HK-2 (cell line): ENCODE measurements around the gene GDF10.

Experiments
- DNase-seq: peaks from one replicate; pipeline ENCODE4 v3.0.0-alpha.2; 2018; ENCODE audit not compliant: unreplicated experiment

The GDF10 gene

DNA sequence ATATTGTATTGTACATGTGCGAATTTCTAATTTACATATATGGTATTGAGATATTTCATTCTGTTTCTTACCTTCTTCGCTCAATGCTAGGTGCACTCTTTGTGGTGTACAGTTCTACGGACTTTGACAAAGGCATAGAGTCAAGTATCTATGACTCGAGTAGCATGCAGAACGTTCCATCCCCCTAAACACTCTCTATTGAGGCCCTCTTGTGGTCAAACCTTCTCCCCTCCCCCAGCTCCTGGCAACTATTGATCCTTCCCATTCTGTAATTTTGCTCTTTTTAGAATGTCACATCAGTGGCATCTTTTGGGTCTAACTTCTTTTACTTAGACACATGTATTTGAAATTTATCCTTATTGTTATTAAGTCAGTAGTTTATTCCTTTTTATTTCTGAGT lies 30.7 kb upstream of the GDF10 start:
- no peak for DNase-seq

DNA sequence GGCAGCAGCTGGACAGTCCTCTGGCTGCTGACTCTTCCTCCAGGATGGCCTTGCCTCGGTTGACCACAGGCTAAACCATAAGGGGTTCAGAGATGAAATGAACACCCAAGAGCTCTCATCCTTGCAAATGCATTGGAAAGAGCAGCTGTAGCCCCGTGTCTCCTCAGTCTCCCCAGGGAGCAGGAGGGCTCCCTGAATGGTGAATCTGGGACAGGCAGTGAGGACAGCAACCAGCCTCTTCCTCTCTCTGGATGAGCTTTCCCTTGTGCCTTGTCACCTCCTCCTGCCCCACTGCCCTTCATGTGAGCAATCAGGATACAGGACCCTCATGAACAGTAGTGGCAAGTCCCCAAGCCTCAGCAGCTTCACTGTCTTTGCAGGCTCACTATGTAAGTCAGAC lies 23.9 kb upstream of the GDF10 start:
- no peak for DNase-seq

DNA sequence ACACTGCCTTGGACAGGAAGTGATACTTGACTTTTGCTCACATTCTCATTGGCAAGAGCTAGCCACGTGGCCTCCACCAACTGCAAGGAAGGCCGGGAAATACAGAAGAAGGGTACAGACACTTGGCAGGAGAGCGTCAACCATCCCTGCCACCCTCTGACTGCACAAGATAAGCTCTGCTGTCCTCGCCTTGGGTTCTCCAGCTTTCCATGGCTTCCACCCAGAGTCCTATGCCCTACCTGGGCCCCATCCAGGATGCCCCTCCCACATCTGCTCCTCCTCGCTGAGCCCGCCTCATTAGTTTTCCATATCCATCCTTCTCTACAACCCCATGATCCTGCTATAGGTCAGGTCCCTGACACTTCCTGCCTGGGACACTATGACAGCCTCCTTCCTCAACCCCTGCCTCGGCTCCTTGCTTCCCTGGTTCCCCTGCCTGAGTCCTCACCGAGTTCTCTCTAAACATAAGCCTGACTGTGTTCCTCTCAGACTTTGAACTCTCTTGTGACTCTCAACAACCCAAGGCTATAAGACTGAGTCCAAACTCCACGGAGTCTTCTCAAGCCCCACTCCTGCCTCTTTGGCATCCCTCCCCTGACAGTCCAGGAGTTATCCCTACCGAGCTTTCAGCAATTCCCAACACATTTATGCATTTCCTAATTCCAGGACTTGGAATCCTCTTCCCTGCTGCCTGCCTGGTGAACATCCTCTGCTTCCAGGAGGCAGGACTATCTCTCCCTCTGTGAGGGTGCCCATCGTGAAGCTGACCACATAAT lies 23.2 kb upstream of the GDF10 start:
- DNase-seq, result no peak

DNA sequence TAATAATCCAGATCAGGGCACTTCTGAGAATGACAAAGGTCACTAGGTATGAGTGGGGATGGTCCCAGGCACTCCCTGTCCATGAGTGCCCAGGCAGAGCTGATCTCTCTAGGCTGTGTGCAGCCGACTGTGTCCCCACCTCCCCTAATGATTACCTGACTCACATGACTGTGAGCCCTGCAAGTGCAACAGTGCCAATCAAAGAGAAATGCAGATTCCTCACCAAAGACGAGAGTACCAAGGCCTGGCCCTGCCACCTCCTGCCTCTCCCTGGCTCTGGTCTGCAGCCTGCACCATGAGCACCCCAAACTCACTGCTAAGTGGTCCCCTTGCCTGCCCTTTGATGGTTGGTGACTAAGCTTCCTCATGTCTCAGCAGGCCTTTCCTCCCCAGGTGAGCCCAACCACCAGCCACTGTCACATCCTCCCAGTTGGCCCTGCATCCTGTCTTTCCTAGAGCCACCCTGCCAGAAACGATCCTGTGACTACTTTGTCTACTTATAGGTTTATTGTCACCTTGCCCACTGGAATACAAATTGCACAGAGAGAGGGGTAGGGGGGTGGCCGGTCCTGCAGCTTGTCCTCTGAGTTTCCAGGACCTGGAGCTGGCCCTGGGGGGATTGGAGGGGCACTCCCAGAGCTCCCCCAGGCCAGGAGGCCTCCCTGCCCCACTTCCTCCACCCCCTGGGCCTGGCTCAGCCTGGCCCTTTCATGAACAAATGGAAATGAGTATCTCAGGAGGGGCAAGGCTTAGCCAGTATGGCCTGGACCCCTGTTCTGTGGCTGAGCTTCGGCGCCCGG lies 22.4 kb upstream of the GDF10 start:
- DNase-seq, result no peak

DNA sequence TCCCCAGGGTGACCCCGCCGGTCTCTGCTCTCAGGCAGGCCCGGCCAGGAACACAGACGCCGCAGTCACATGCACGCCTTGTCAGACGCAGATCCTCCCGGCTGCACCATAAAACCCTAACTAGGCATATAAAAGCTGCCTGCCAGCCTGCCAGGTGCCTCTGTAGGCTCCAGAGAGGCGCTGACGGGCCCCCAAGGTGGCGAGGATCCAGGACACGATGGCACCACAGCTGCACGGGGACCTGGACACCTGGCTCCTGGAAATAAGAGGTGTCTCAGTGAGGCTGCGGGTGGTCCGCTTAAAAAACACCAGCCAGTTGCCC lies 21.9 kb upstream of the GDF10 start:
- DNase-seq, result no peak

DNA sequence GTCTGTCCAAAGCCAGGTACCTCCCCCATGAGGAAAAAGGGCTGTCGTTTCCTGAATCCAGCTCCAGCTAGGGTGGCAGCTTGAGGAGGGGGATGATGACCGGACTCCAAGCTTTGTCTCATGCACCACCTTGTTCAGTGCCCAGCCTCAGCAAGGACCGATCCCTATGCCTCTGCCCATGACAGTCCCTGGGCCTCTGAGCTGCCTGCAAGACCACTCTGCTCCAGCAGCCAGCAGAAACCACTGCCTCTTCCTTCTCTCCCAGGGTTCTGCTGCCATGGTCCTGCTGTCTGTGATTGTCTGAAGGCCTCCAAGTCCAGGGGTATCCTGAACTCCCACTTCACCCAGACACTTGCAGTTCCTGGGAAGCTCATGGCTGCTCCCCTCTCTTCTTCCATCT lies 21.3 kb upstream of the GDF10 start:
- no peak for DNase-seq

DNA sequence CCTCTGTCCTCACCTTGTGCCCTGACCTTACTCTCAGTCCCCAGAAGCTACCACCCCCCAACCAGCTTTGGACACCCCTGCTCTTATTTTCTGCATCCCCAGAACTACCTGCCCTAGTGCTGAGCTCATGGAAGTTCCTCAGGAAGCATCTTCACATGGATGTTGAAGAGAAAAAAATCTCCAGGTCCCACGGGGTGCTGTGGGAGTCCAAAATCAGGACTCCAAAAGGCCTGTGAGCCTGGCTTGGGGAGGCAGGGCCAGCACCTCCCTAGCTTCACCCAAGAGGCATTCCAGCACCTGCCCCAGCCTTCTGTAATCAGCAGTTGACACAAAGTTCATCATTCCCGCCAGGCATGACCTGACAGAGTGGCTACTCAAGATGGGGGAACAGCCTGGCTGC lies 20.7 kb upstream of the GDF10 start:
- DNase-seq, result no peak

DNA sequence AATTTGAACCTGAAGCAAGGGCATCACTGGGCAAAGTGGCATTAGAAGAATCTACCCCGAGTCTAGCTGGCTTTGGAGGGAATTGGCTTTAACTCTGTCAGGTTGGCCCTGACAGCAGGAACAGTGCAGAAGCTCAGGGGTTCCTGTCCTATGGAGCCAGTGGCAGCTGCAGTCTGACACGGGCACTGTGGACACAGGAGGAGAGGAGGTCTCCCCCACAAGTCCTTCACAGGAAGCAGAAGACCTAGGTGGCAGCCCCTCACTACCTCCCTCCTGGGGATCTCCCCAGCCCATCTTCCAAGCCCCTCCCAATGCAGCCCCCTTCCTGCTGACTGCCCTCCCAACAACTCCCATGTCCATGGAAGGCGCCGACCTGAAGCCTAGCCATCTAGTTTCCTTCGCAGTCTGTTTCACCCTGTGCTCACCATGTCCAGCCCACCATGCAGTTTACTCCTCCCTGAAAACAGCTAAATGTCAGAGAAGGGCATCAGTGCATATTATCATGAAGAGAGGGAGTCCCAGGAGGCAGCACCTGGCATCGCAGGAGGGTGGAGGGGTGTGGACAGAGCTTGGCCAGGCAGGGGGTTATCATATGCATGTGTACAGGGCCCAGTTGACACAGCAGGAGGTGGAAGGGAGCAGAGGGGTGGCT lies 17.9 kb upstream of the GDF10 start:
- no peak for DNase-seq

DNA sequence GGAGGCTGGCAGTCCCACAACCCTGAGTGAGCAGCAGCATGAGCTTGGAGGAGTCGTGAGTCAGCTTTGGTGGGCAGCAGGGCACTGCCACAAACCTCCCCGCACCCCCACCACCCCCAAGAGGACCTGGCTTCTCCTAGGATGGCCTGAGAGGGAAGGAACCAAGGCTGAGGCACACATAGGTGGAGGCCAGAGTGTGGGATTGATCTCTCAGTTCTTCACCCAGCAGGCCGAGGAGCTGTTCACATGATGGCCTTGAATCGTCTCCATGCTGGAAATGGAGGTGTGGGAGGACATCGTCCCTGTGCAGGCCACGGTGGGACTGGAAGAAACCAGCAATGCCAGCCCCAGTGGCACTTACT lies 17.4 kb upstream of the GDF10 start:
- no peak for DNase-seq

DNA sequence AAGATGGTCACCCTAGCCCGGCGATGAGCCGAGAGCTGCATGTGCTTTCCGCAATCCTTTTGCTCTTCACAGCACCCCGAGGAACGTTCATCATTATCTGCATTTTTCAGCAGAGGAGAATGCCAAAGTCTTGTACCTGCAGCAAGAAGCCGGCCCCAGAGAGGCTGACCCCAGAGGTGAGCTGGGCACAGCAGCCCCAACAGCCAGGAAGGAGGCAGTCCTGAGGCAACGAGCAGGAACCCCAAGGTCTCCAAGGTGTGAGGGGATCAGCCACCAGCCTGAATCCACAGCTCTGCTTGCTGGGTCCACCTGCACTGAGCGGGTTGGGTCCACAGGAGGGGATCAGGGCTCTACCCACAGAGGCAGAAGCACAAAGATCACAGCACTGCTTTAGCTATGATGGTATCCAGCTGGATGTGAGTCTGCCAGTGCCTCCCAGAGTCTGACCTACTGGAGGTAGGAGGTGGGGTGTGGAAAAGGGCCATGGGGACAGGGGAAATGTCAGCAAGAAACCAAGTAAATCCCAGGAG lies 16.8 kb upstream of the GDF10 start:
- DNase-seq, result no peak

DNA sequence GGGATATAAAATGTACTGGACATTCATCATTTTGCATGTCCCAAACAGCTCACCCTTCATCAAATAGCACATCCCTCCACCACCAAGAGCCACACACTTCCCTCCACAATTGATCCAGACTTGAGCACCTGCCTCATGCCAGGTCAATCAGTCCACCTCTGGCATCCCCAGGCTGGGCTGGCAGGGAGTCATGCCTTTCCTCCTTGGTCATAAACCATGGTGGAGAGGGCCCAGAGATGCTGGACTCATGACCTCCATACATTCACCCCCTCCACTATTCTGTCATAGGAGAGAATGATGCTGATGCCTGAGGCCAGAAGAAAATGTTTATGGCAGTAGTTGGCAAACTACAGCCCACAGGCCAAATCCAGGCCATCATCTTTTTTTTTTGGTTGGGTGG lies 16.1 kb upstream of the GDF10 start:
- DNase-seq, result no peak

DNA sequence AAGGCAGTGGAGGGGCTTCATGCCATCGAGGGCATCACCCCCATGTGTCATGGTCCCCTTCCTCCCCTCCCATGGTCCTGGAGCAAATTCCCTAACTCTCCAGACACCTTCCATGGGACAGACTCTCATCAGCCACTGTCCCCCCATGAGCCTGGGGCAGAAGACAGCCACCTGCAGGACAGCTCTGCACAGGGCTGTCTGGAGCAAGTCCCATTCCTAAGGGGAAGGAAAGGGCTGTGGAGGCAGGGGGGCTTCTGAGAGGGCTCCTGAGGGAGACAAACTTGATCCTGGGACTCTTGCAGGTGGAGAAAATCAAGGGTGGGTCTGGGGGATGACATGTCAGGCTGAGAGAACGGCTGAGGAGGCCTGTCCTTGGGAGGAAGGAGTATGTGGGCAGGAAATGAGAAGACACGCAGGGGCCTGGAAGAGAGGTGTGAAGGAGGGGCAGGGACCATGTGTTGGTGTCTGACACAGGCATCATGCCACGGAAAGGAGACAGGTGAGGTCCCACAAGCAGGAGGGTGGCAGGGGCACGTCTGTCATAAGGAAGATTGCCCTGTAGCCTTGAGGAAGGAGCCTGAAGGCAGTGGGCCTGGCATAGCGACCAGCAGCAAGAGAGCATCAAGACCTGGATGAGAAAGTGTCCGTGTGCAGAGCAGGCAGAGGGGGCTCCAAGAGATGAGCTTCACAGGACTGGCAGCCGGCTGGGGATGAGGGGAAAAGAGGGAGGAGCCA lies 14.4 kb upstream of the GDF10 start:
- no peak for DNase-seq

DNA sequence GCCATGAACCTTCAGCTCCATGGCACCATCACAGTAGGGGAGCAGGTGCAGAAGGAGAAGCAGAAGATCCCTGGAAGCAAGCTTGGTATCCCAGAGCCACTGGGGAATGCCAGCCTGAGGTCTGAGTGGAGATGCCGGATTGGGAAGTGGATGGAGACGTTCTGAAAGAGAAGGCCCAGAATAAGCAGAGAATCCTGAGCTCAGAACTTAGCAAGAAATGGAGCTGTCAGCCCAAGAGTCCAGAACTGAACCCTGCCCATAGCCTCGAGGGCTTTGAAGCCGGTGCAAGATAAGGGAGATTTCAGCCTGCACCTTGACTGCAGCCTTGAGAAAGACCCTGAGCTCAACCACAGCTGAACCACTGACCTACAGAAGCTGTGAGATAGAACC lies 13.9 kb upstream of the GDF10 start:
- no peak for DNase-seq

DNA sequence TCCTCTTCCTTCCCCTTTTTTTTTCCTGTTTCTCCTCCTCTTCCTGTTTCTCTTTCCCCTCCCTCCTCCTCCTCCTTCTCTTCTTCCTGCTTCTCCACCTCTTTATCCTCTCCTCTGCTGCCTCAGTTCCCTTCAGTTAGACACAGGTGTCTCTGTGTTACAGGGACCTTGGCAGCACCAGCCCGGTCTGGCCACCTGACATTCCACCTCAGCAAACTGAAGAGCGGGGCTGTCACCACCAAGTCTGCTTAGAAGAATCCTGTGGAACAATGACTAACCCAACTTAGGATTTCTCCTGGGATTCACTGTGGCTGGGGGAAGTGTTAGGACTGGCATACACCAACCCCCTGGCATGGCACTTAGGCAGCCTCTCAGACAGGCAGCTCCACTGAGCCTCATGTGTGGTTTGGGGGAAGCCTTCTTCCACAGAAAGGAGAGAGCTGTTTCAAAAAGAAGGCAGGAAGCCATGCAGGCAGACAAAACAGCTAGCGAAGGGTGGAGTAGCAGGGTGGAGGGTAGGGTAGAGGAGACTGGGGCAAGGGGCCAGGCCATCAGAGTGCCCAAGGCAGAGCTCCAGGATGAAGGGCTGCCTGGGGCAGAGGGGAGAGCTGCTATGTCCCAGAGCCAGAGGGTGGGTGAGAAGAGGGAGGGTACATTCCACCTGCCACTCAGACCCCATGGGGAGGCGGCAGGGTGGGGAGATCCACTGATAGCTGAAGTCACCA lies 13.2 kb upstream of the GDF10 start:
- DNase-seq, result no peak

DNA sequence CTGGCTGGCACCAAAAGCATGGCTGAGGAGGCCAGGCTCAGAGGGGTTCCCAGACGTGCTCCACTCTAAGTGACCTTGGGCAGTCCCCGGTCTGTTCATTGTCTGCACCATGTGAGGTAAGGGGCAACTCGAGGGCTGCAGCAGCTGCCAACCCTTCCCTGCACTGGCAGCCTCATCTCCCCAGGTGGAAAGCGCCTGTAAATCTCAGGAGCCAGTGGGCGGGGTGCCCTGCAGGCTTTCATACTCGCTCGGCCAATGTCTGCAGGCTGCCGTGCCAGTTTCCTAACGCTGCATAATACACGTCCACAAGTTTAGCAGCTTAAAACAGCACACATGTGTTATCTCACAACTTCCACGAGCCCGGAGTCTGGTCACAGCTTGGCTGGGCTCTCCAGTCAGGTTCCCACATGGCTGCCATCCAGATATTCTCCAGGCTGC lies 12.6 kb upstream of the GDF10 start:
- no peak for DNase-seq

DNA sequence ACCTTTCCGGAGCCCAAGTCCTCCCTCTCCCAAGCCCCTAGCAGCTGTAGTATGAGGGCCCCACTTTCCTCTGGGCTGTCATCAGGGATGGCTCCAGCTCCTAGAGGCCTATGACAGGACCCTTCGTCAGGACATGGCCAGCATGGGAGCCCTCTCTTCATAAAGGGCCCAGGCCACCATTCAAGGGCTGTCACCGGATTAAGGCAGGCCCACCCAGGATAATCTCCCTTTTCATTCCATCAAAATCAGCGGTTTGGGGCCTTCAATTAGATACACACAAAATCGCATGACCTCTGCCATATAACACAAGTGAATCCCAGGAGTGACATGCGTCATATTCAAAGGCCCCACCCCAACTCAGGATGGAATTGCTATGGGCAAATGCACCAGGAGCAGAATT lies 12.2 kb upstream of the GDF10 start:
- no peak for DNase-seq

DNA sequence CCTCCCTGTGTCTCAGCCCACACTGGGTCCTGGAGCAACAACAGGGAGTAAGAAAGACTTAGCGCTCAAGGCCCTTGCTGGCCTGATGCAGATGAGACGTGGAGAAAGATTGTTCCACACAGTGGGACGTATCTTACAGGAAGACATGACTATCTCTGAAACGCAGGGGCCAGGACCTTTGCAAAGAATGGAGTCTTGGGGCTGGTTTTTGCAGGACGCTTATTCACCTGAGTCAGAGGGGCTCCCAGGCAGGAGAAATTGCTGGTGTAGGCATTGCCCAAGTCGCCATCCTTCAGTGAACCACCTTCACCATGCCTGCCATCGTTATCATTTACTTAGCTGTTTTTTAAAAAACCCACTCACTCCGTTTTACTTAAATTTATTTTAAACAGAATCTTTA lies 11.8 kb upstream of the GDF10 start:
- DNase-seq, result no peak

DNA sequence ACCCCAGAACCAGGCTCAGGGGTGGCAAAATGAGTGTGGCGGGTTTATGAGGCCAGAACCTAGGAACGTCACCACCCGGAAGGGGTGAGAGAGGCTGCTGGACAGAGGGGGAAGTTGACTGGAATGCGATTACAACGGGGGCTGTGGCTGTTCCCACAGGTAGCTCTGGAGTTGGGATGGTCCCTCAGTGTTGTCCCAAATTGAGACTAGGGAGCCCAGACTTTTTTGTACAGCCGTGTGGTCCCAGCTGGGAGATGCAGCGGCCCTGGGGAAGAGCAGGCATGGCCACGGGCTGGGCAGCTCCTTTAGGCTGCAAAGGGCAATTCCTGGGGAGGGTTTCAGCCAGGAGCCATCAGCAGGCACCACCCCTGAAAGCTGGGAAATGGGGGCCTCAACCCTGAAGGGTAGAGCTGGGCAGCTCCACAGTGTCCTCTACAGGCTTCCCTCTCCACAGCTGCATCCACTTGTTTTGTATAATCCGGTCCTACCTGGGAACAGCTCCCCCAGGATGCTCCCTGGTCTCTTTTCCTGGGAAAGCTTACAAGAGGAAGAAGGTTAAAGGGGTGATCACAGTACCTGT lies 11.0 kb upstream of the GDF10 start:
- DNase-seq, result no peak

DNA sequence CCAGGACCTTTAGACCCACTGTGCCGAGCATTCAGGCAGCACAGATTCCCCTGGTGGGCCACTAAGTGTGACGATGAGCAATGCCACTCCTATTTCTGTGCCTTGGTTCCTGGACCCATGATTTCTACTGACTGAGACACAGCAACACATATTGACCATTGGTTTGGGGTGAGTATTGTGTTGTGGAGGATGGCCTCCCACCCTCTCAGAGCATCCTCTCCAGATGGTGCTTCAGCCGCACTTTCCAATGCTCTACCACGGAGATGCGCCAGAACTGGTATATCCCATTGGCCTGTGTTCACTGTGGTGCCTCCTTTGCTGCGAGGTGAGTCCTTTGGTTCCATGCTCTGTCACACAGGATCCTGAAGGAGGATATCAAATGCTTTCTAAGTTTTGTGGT lies 10.1 kb upstream of the GDF10 start:
- DNase-seq, result no peak

DNA sequence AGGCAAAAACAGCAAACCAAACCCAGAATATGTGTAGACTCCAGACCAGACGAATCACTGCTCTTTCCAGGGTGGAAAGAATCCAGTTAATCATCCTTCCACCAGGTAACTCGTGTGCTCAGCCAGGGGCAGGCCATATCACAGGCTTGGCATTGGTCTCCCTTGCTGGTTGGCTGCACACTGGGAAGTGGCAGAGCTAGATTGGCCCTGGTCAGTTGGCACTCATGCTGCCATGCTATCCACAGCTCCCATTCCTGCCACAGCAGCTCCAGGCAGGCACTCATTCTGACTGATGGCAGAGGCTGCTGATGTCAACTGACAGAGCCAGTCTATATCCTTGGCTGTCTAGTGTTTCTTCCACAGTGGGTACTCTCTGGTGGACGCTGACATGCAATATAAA lies 9.7 kb upstream of the GDF10 start:
- no peak for DNase-seq

DNA sequence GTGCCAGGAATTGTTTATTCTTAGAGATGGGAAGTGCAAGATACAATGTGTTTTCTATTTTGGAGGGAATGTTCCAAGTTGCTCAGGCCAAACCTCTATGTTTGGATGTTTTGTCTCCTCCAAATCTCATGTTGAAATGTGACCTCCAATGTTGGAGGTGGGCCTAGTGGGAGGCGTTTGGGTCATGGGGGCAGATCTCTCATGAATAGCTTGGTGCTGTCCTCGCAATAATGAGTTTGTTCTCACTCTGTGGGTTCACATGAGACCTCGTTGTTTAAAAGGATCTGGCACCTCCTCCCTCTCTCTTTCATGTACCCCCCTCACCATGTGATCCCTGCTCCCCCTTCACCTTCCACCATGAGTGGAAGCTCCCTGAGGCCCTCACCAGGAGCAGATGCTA lies 8.3 kb upstream of the GDF10 start:
- no peak for DNase-seq
